ENCODE measurements around the gene DVL2.

- TF ChIP-seq CTCF (IDR thresholded peaks at IDR 0.05) (no peak), POLR2AphosphoS5 (IDR thresholded peaks at IDR 0.05) (no peak)
Measured at GRCh38 chr17:7208027-7208571, 26.2 kb downstream of the DVL2 start.

Data from prostate gland (tissue), 2 donors.